Measurements from ENCODE around the gene ADAMTSL3. TPM values are rescaled to one million over a fixed set of nuclear protein-coding genes. Genes with fewer than 3 reads are reported as not detected.
A peak's percentile ranks its signal among the peaks of the same experiment; 100 is the strongest.

ADAMTSL3 gene
- total and polyA plus RNA-seq, 2 of the 8 experiments (the other 6 are each of a cell fraction or from before 2014, with no cell fraction given): 0.35 to 1.4 TPM

DNA sequence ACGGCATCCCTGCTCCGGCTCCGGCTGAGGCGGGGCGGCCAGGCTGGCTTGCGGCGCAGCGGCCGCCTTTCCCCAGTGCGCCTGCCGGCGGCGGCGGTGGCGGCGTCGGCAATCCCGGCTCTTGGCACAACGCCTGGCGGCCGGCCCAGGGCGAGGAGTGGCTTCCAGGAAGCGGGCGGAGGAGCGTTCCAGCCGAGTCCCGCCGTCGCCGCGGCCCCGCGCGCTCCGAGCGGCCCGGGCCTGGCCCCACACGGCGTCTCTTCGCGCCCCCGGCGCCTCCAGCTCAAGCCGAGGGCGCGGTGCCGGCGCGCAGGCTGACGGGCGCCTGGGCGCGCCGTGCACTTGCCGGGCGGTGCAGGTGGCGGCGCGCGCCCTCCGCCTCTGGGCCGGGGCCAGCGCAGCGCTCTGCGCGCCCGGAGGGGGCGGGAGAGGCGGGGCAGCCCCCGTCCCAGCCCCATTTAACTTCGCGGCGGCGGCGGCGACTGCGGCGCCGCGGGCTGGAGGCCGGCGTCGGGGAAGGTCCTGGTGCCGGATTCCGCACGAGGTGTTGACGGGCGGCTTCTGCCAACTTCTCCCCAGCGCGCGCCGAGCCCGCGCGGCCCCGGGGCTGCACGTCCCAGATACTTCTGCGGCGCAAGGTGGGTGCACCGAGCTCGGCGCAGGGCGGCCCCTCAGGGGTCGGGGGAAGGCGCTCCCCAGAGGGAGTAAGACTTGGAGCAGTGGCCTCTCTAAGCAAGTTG is at the start of gene ADAMTSL3 (continued):
- TF ChIP-seq HDAC2 (IDR thresholded peaks at IDR 0.05; ENCODE audit: borderline replicate concordance in 1 of 2, low read depth in 2 of 2, low read length in 2 of 2) (no peak), USF2 (IDR thresholded peaks at IDR 0.05; ENCODE audit: low read length) (no peak), RFX5 (IDR thresholded peaks at IDR 0.05; ENCODE audit: borderline replicate concordance, low read depth, low read length) (no peak), JUND (IDR thresholded peaks at IDR 0.05; ENCODE audit: low read length) (no peak), JUN (IDR thresholded peaks at IDR 0.05; ENCODE audit: low read depth, low read length) (no peak), SUZ12 (IDR thresholded peaks at IDR 0.05; ENCODE audit: low read length) (no peak; the same call in 1 of the 2 replicates), BRCA1 (IDR thresholded peaks at IDR 0.05; ENCODE audit: low read depth, low read length) (no peak), RNF2 (IDR thresholded peaks at IDR 0.05; ENCODE audit: borderline replicate concordance, low read depth, low read length, missing control alignments, poor library complexity, severe bottlenecking) (no peak), YY1 (IDR thresholded peaks at IDR 0.05; ENCODE audit: low read depth, low read length) (no peak), SIX5 (IDR thresholded peaks at IDR 0.05; ENCODE audit: low read depth, low read length) (no peak), SAP30 (IDR thresholded peaks at IDR 0.05; ENCODE audit: insufficient read depth, insufficient replicate concordance, low read length) (no peak), MAFK (IDR thresholded peaks at IDR 0.05; ENCODE audit: low read depth, low read length) (no peak), SIRT6 (IDR thresholded peaks at IDR 0.05; ENCODE audit: low read length) (no peak), KDM1A (IDR thresholded peaks at IDR 0.05; ENCODE audit: borderline replicate concordance, low read length) (no peak), ZNF274 (IDR thresholded peaks at IDR 0.05; ENCODE audit: borderline replicate concordance, extremely low read depth, low read length) (no peak), EZH2 (IDR thresholded peaks at IDR 0.05; ENCODE audit: low read depth, low read length, severe bottlenecking) (no peak), CREB1 (IDR thresholded peaks at IDR 0.05) (peak; percentile 80), NANOG (IDR thresholded peaks at IDR 0.05; ENCODE audit: insufficient read depth, low read depth, low read length, poor library complexity, severe bottlenecking) (no peak), GTF2F1 (IDR thresholded peaks at IDR 0.05; ENCODE audit: borderline replicate concordance, low read depth, low read length) (no peak), CTBP2 (IDR thresholded peaks at IDR 0.05; ENCODE audit: borderline replicate concordance, insufficient read depth, insufficient read length, low read length) (no peak), EP300 (IDR thresholded peaks at IDR 0.05; ENCODE audit: borderline replicate concordance in 1 of 2, low read depth in 2 of 2, low read length in 2 of 2) (no peak), HDAC6 (IDR thresholded peaks at IDR 0.05; ENCODE audit: low read depth, low read length) (no peak)
